GM10248 (cell line): ENCODE measurements around the gene STRA8.

Experiments used
- CTCF ChIA-PET: fragments of 300-600 bp; sonication (Branson Sonifier 250); formaldehyde crosslinking; extraction: SDS; loops from one replicate; lab custom pipeline; 2021; ENCODE audit warnings: antibody characterized with exemption; lab: Yijun Ruan, JAX
- POLR2A ChIA-PET: fragments of 350-650 bp; sonication (Branson Sonifier 250); formaldehyde crosslinking; extraction: SDS; loops from one replicate; lab custom pipeline; 2020; ENCODE audit warnings: antibody characterized with exemption; lab: Yijun Ruan, JAX
- DNase-seq: peaks from one replicate; pipeline ENCODE4 v3.0.0; 2012; ENCODE audit errors: extremely low spot score
- CTCF ChIP-seq: IDR thresholded peaks from 2 replicates; pipeline ENCODE4 v1.5.1; 2012; ENCODE audit warnings: mild to moderate bottlenecking, low read depth; ENCODE audit errors: extremely low read depth, missing control alignments, control extremely low read depth

The STRA8 gene

GRCh38 chr7:135233570-135233969 is at the start of gene STRA8:
TSS of gene STRA8 (plus strand) at chr7:135233838. CDS start at chr7:135240525, 6,687 bp downstream.
- ChIA-PET CTCF (interaction anchor here (1.6 to 2.0 kb wide), 2 partner anchors 14 to 41 kb away, joined by 5 to 8 read pairs; no protein-coding TSS in a partner anchor), POLR2A (no interaction called here)
- TF ChIP-seq CTCF: no peak
- no peak for DNase-seq

- ChIA-PET POLR2A (no interaction called here), CTCF (interaction anchor here (0.9 to 1.5 kb wide), 3 partner anchors 14 to 197 kb away, joined by 3 to 4 read pairs (median 3); no protein-coding TSS in a partner anchor)
- TF ChIP-seq CTCF: no peak
- no peak for DNase-seq
Measured at GRCh38 chr7:135184254-135184841, 49.3 kb upstream of the STRA8 start.

GRCh38 chr7:135185471-135186260 is 48.0 kb upstream of the STRA8 start:
- no peak for DNase-seq
- POLR2A ChIA-PET: interaction anchor here (0.7 to 1.4 kb wide), 3 partner anchors 12 to 23 kb away, joined by 3 to 6 read pairs (median 4); partner anchors contain the start of gene CYREN
- CTCF ChIA-PET: interaction anchor here (1.0 to 6.3 kb wide), 8 partner anchors 8 to 199 kb away, joined by 3 to 25 read pairs (median 6); partner anchors contain the start of genes AGBL3 and CYREN
- TF ChIP-seq CTCF: no peak

- POLR2A ChIA-PET: interaction anchor here (0.5 to 1.4 kb wide), 5 partner anchors 11 to 384 kb away, joined by 3 to 6 read pairs (median 3); partner anchors contain the start of gene CYREN
- TF ChIP-seq CTCF: no peak
- DNase-seq: no peak
- CTCF ChIA-PET: interaction anchor here (0.6 to 6.3 kb wide), 9 partner anchors 9 to 199 kb away, joined by 3 to 25 read pairs (median 4); partner anchors contain the start of genes AGBL3, CYREN and WDR91
Measured at GRCh38 chr7:135186261-135186540, 47.4 kb upstream of the STRA8 start.

- ChIA-PET POLR2A (interaction anchor here (0.5 to 2.1 kb wide), 6 partner anchors 11 to 383 kb away, joined by 3 to 18 read pairs (median 4); partner anchors contain the start of genes CYREN and WDR91), CTCF (interaction anchor here (0.6 to 6.3 kb wide), 13 partner anchors 8 to 200 kb away, joined by 3 to 25 read pairs (median 4); partner anchors contain the start of genes AGBL3, CYREN and WDR91)
- peak; percentile 80 for DNase-seq
- TF ChIP-seq CTCF: no peak
Measured at GRCh38 chr7:135186841-135187253, 46.8 kb upstream of the STRA8 start.

- POLR2A ChIA-PET: interaction anchor here (0.6 to 2.1 kb wide), 5 partner anchors 16 to 796 kb away, joined by 3 to 18 read pairs (median 4); partner anchors contain the start of gene WDR91
- CTCF ChIA-PET: interaction anchor here (0.6 to 6.3 kb wide), 9 partner anchors 9 to 330 kb away, joined by 3 to 25 read pairs (median 10); partner anchors contain the start of genes AGBL3, CYREN and WDR91
- peak; percentile 60 for DNase-seq
- no peak for TF ChIP-seq CTCF
Measured at GRCh38 chr7:135188298-135188984, 45.2 kb upstream of the STRA8 start.
